ENCODE results near the gene LTA4H. TPM values are rescaled to one million over a fixed set of nuclear protein-coding genes. Genes with fewer than 3 reads are reported as not detected.

The LTA4H gene
- total and polyA plus RNA-seq, 12 donors: 25.2 to 50.6 (median 39.1) TPM

GRCh38 chr12:96044017-96044942 is 8.9 kb upstream of the LTA4H start:
- intact Hi-C loops (cut with DNase I): no loop called here
- Histone ChIP-seq H3K27me3 (no peaks in the 10 kb centered on the region), H3K36me3 (no peaks in the 10 kb centered on the region), H3K4me1 (peaks cover 0 to 59% (median 10%) of the 10 kb centered on the region in 9 donors), H3K27ac (peak overlapping the region in 3 of 10 donors; percentile 31 to 80 (median 52)), H3K4me3 (no peak overlapping the region), H3K9me3 (no peaks in the 10 kb centered on the region)
- WGBS, 2 donors: 64 to 75% methylated on average over 10 of the region's 10 CpGs
- DNase-seq (no peak), ATAC-seq (peak in 3 of 8 donors; percentile 25 to 45 (median 33))
- TF ChIP-seq CTCF (IDR thresholded peaks at IDR 0.05): no peak

GRCh38 chr12:96041181-96041580 is 5.8 kb upstream of the LTA4H start:
- intact Hi-C loops (cut with DNase I): no loop called here
- no peak for TF ChIP-seq CTCF (IDR thresholded peaks at IDR 0.05)
- H3K4me1 ChIP-seq: peaks cover 0 to 39% (median 0%) of the 10 kb centered on the region in 9 donors
- H3K27ac ChIP-seq: no peak overlapping the region
- H3K9me3 ChIP-seq: no peaks in the 10 kb centered on the region
- H3K36me3 ChIP-seq: no peaks in the 10 kb centered on the region
- no peaks in the 10 kb centered on the region for H3K27me3 ChIP-seq
- no peak overlapping the region for H3K4me3 ChIP-seq
- no peak for DNase-seq
- 88 to 91% methylated on average over 1 of the region's 1 CpG for WGBS, 2 donors
- no peak for ATAC-seq

GRCh38 chr12:96040305-96041133 is 5.1 kb upstream of the LTA4H start:
- no peak overlapping the region for H3K4me3 ChIP-seq
- H3K9me3 ChIP-seq: no peaks in the 10 kb centered on the region
- 51 to 60% methylated on average over 3 of the region's 3 CpGs for WGBS, 2 donors
- TF ChIP-seq CTCF (IDR thresholded peaks at IDR 0.05): no peak
- no peaks in the 10 kb centered on the region for H3K36me3 ChIP-seq
- intact Hi-C loops (cut with DNase I): no loop called here
- DNase-seq: no peak
- H3K27me3 ChIP-seq: no peaks in the 10 kb centered on the region
- H3K27ac ChIP-seq: no peak overlapping the region
- peaks cover 0 to 36% (median 0%) of the 10 kb centered on the region in 9 donors for H3K4me1 ChIP-seq
- ATAC-seq: no peak

GRCh38 chr12:96039516-96039915 is 4.1 kb upstream of the LTA4H start:
- ATAC-seq: no peak
- DNase-seq: no peak
- no peak for TF ChIP-seq CTCF (IDR thresholded peaks at IDR 0.05)
- Histone ChIP-seq H3K27me3 (no peaks in the 10 kb centered on the region), H3K9me3 (no peaks in the 10 kb centered on the region), H3K4me1 (peaks cover 0 to 28% (median 2%) of the 10 kb centered on the region in 9 donors), H3K4me3 (no peak overlapping the region), H3K27ac (no peak overlapping the region), H3K36me3 (no peaks in the 10 kb centered on the region)
- intact Hi-C loops (cut with DNase I): loop anchor here in 1 of 10 donors (10.0 kb wide), 1 partner anchor 365 kb away; the partner anchor contains the start of gene CDK17
- WGBS, 2 donors: 86 to 90% methylated on average over 3 of the region's 3 CpGs

Measured in heart right ventricle (tissue), 16 donors.